Sigmoid colon (tissue), 4 donors: Measurements from ENCODE around the gene DDR1.

Experiments
- EP300 ChIP-seq, 4 donors: sonication (generic); formaldehyde crosslinking; IDR thresholded peaks; one replicate each; pipeline ENCODE4 v1.6.1; 2017; ENCODE audit warnings: antibody characterized with exemption in 4 of 4
- TF ChIP-seq, protein P1 (sequence below), 4 experiments: fragments of 450-650 bp in 3 of 4; fragments of 200-600 bp in 1 of 4; IDR thresholded peaks; one replicate each; pipeline ENCODE4 v1.5.1; 2016 to 2019; ENCODE audit warnings: antibody characterized with exemption in 4 of 4, mild to moderate bottlenecking in 3 of 4, moderate library complexity in 2 of 4

DNA sequence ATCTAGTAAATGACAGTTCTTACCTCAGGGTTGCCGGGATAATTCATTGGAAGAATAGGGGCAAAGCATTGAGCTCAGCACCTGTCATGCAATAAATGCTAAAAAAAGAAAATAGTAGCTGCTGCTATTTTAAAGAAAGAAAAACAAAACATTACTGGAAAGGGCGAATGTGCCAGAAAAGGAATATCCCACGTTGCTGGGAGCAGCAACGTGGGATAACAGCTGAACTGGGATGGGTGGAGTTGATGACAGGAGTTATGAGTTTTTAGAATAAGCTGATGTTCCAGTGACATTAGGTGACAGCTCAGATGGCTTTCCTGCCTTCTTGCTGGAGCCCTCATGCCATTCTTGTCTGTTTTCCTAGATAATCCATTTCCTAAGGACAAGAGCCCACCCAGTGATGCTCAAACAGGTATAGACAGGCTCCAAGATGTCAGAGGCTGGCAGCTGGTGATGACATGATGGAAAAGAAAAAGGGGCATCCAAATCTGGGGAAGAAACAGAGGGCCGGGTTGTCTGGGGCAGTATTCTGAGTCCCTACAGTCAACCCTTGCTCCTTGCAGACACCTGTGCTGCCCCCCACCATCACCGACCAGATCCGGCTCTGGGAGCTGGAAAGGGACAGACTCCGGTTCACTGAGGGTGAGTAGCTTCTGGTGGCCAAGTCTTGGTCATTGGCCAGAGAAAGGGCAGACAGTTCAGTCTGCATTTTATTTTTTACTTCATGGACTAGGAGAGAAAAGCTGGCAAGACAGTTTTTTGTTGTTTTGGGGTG is 28.6 kb downstream of the DDR1 start:
- no peak for TF ChIP-seq EP300 (IDR thresholded peaks at IDR 0.05)
- TF ChIP-seq, protein P1, sequence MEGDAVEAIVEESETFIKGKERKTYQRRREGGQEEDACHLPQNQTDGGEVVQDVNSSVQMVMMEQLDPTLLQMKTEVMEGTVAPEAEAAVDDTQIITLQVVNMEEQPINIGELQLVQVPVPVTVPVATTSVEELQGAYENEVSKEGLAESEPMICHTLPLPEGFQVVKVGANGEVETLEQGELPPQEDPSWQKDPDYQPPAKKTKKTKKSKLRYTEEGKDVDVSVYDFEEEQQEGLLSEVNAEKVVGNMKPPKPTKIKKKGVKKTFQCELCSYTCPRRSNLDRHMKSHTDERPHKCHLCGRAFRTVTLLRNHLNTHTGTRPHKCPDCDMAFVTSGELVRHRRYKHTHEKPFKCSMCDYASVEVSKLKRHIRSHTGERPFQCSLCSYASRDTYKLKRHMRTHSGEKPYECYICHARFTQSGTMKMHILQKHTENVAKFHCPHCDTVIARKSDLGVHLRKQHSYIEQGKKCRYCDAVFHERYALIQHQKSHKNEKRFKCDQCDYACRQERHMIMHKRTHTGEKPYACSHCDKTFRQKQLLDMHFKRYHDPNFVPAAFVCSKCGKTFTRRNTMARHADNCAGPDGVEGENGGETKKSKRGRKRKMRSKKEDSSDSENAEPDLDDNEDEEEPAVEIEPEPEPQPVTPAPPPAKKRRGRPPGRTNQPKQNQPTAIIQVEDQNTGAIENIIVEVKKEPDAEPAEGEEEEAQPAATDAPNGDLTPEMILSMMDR (IDR thresholded peaks at IDR 0.05): no peak
